Measurements from ENCODE around the gene MSTN.

- TF ChIP-seq POLR2A (IDR thresholded peaks at IDR 0.05): no peak
- TF ChIP-seq POLR2AphosphoS5 (IDR thresholded peaks at IDR 0.05): no peak
- no peak for TF ChIP-seq CTCF (IDR thresholded peaks at IDR 0.05)
- TF ChIP-seq EP300 (IDR thresholded peaks at IDR 0.05; ENCODE audit: low read depth): no peak
Measured at GRCh38 chr2:190051223-190051622, 11.3 kb downstream of the MSTN start.

Measured in transverse colon (tissue), 4 donors.